ENCODE data around the gene GRM4.
"Not testable (repeated sequence)": the region's sequence is repeated elsewhere in the genome, so short reads cannot be mapped to it uniquely, and the experiment has no call there.

Gene GRM4

GRCh38 chr6:34059914-34060313 is 86.0 kb downstream of the GRM4 start:
- no peak for DNase-seq

- no peak for DNase-seq
These were observed 86.7 kb downstream of the GRM4 start for GRCh38 chr6:34059136-34059731.

DNA sequence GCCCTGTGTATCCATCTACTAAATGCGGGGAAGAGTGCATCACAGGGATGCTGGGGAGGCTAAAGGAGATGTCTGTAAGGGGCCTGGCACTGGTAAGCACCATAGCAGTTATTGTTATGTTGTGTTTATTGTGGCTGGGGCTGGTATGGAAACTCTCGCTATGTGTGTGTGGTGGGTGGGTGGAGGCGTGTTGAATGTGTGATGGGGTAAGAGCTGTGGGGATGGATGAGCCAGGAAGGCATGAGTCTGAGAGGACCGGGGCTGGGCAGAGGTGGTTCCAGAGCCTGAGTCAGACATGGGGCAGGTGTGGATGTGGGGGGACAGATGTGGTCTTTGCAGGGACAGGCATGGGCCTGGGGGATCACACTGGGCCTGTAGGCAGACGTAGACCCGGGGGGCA is 88.1 kb downstream of the GRM4 start:
- no peak for DNase-seq

GRCh38 chr6:34057191-34057590 is 88.7 kb downstream of the GRM4 start:
- no peak for DNase-seq

DNA sequence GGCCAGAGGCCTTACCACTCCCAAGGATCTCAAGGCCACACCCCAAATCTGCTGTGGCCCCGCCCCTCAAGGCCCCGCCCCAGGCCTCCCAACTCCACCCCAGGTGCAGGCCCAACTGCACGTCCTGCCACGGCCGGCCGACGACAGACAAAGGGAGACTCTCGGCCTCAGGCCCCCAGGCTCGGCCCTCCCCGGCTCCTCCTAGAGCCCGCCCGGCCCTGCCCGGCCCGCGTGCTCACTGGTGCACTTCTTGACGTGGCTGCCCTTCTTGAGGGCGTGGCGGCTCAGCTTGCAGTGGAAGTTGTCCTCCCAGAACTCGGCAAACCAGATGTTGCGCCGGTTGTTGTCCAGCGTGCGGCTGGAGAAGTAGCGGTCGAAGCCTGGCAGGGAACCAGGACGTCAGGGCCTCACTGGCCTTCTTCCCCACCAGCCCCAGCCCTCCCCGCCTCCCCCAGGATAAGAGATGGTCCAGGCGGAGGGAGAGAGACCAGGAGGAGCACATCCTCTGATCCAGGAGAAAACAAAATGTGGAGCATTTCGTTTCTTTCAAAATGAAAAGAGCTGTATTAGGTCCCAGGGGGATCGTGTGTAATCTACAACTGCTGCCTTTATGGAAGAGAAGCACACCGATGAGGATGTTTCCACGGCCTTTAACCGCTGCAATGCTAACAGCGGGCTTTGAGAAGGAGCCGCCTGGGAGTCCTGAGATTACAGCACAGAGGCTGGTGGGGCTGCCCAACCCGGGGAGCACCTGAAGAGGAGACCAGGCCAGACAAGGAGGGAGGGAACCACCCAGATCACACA is 89.4 kb downstream of the GRM4 start:
- DNase-seq, result no peak

- DNase-seq, result peak; percentile 18
These were observed 90.5 kb downstream of the GRM4 start for GRCh38 chr6:34055223-34055933.

DNA sequence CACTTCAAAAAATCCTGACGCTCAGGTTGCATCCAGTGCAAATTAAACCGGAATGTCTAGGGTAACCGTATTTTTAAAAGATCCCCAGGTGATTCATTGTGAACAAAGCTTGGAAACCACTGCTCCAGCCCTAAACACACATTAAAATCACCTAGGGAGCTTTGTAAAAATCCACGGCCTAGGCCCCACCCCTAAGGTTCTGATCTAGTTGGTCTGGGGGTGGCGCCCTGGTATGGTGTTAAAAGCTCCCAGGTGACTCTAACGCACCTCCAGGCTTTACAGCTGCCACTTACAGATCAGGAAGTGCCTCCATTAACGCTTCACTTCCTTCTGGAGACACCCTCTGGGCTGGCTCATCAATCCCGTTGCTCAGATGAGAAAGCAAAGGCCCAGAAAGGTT is 92.2 kb downstream of the GRM4 start:
- no peak for DNase-seq

- no peak for DNase-seq
These were observed 92.8 kb downstream of the GRM4 start for GRCh38 chr6:34052918-34053608.

DNA sequence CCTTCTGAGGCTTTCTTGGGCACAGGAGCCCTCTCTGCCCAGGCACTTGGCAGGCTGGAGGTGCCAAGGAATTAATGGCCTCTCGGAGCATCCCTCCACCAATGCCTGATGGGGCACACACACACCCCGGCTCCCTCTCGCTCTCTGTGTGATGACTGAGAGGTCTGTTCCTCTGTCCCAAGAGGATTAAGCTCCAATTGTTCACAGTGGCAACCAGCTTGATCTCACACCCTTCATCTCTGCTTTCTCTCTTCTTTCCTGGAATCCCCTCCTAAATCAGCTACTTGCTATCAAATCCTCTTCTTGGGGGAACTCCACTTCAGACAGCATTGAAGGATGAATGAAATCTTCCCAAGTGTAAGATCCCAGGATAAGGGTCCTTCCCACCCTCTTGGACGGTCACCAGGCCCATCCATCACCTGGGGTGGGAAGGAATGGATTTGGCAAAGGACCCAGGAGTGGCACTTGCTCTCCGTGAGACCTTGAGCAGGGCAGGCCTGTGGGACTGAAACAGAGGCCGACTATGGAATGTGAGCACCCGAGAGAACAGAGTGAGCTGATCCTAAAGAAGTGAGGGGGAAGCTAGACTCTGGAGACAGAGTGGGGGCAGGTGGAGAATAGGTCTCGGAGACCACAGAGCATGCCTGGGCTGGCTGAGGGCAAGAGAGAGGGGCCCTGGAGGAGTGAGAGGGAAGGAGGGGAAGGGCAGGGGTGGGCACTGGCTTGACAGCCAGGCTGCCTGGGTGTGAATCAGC is 93.6 kb downstream of the GRM4 start:
- no peak for DNase-seq

- DNase-seq, result no peak
These were observed 94.5 kb downstream of the GRM4 start for GRCh38 chr6:34051331-34051919.

- no peak for DNase-seq
These were observed 95.2 kb downstream of the GRM4 start for GRCh38 chr6:34050691-34051090.

DNA sequence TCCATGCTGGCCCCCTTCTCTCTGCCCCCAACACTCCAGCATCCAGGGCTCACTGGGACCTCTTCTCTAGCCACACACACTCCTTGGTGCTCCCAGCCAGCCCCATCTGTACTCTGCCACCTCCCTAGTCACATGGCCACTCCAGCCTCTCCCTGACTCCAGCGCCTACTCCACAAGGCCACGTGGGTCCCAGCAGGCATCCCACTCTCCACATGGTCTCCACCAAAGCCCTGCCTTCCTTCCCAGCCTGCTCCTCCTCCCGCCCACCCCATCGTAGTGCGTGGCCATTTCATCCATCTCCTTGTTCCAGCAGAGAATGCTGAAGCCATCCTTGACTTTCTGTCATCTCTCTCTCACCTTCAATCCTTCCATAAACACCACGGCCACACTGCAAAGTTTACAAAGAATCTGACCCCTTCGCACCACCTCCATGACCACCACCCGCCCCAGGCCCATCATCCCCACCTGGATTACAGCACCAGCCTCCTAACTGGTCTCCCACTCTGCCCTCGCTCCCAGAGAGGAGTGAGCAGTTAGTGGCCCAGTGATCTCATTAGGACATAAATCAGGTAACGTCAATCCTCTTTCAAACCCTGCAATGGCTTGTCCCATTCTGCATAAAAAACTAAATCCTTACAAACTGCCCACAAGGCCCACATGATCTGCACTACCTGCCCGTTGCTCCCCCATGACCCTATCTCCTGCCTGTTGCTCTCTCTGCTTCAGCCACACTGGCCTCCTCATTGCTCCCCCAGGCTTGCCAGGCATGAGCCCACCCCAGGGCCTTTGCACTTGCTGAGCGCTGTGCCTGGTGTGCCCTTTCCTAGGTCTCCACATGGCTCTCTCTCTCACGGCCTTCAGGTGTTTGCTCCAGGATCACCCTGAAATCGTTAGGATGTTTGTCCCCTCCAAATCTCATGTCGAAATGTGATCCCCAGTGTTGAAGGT is 96.2 kb downstream of the GRM4 start:
- no peak for DNase-seq

GRCh38 chr6:34047913-34048867 is 97.7 kb downstream of the GRM4 start:
- DNase-seq, result no peak

DNA sequence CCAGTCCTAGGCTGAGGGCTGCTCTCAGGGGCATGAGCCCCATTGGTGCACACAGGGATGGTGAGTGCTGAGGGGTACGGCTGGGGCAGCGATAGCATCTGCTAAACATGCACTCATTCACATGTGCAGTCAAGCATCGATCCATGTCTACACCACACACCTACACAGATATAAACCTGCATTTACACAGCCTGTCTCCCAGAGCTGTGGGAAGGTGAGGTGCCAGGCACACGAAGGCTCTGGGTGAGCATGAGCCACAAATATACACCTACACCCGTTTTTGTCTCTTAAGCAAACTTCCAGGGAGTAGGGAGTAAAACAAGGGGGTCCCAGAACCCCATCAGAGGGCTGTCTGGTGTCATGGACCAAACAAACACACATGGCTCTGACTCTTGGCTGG is 99.3 kb downstream of the GRM4 start:
- DNase-seq, result no peak

DNA sequence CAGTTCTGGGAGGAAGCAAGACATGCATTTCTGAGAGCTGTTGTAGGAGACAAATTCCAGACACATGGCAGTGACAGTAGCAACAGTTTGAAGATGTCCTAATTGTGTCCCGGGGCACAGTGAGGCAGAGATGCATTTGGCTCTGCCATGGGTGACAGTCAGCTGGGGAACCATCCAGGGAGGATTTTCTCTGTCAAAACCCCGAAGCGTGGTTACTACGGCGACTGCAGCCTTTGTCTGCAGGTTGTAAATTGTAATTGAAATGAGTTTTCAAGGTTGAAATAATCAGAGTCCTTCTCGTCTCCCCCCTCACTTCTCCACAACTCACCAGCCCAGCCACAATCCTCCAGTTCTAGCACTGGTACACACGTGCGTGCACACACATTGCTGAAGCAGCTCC is 100.1 kb downstream of the GRM4 start:
- DNase-seq, result no peak

GRCh38 chr6:34044945-34045595 is 100.8 kb downstream of the GRM4 start:
- DNase-seq, result peak; percentile 48

GRCh38 chr6:34043359-34043758 is 102.5 kb downstream of the GRM4 start:
- no peak for DNase-seq

DNA sequence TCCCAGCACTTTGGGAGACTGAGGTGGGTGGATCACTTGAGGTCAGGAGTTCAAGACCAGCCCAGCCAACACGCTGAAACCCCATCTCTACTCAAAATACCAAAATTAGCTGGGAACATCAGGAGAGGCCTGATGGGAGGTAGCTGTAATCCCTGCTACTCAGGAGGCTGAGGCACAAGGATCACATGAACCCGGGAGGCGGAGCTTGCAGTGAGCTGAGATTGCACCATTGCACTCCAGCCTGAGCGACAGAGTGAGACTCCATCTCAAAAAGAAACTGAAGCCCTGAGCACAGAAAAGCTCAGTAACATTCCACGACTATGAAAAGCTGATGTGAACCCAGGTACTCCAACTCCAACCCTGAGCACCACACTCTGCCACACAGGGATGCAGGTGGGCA is 103.9 kb downstream of the GRM4 start:
- not testable (repeated sequence) for DNase-seq

DNA sequence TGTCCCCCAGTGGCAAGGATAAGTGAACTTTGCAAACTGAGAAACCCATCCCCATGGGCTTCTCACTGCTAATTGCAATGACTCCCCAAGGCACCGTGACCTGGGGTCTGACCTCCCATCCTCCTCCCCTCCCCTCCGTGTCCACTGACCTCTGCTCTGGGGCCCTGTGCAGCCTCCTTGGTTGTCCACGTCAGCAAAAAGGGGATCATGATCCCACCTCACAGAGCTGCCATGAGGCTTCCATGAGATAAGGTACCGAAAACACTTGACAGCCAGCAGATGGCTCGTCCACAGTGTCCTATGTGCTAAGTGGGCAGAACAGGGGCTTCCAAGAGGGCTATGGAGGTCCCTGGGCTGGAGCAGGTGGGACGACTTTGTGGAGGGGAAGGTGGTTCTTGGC is 104.5 kb downstream of the GRM4 start:
- no peak for DNase-seq
